H9 (cell line): ENCODE data around the gene LITAF. TPM values are rescaled to one million over a fixed set of nuclear protein-coding genes. Genes with fewer than 3 reads are reported as not detected.
A peak's percentile ranks its signal among the peaks of the same experiment; 100 is the strongest.

Experiments used
- DNase-seq: peaks from one replicate; pipeline ENCODE4 v3.0.0-alpha.2; 2017
- H2AFZ ChIP-seq: one replicate; pipeline ENCODE4 v1.6.1; 2013; ENCODE audit warnings: mild to moderate bottlenecking, low read length, control low read depth, moderate library complexity
- H2AK5ac ChIP-seq: 2 replicates; pipeline ENCODE4 v1.6.1; 2013; ENCODE audit warnings: low read length, control low read depth, mixed read lengths; ENCODE audit not compliant: insufficient read length
- H2BK120ac ChIP-seq: one replicate; pipeline ENCODE4 v1.6.1; 2013; ENCODE audit warnings: low read depth, mild to moderate bottlenecking, low read length, control low read depth, inconsistent platforms; ENCODE audit not compliant: poor library complexity, severe bottlenecking
- H2BK12ac ChIP-seq: 2 replicates; pipeline ENCODE4 v1.6.1; 2013; ENCODE audit warnings: low read length, control low read depth, mixed read lengths, low read depth; ENCODE audit not compliant: insufficient read length
- H2BK15ac ChIP-seq: 2 replicates; pipeline ENCODE4 v1.6.1; 2013; ENCODE audit warnings: low read depth, low read length, control low read depth
- H2BK20ac ChIP-seq: one replicate; pipeline ENCODE4 v1.6.1; 2013; ENCODE audit warnings: low read depth, mild to moderate bottlenecking, low read length, control low read depth, inconsistent platforms; ENCODE audit not compliant: poor library complexity, severe bottlenecking
- H2BK5ac ChIP-seq: 2 replicates; pipeline ENCODE4 v1.6.1; 2013; ENCODE audit warnings: low read length, control low read depth, mixed read lengths; ENCODE audit not compliant: insufficient read length
- H3K14ac ChIP-seq: 2 replicates; pipeline ENCODE4 v1.6.1; 2013; ENCODE audit warnings: low read length, control low read depth; ENCODE audit not compliant: insufficient read depth
- H3K18ac ChIP-seq: 2 replicates; pipeline ENCODE4 v1.6.1; 2013; ENCODE audit warnings: low read depth, mild to moderate bottlenecking, mixed read lengths, low read length, control low read depth; ENCODE audit not compliant: insufficient read length
- H3K23ac ChIP-seq: 2 replicates; pipeline ENCODE4 v1.6.1; 2013; ENCODE audit warnings: low read length, control low read depth, mixed read lengths, low read depth; ENCODE audit not compliant: insufficient read length
- H3K23me2 ChIP-seq: 2 replicates; pipeline ENCODE4 v1.6.1; 2013; ENCODE audit warnings: low read depth, mild to moderate bottlenecking, mixed read lengths, low read length, control low read depth; ENCODE audit not compliant: insufficient read length, poor library complexity, severe bottlenecking
- H3K27ac ChIP-seq: 2 replicates; pipeline ENCODE4 v1.5.1; 2013; ENCODE audit warnings: low read length, control low read depth, mixed read lengths, low read depth; ENCODE audit not compliant: insufficient read length
- H3K27me3 ChIP-seq: 2 replicates; pipeline ENCODE4 v1.6.1; 2013; ENCODE audit warnings: low read length, control low read depth, inconsistent platforms; ENCODE audit not compliant: insufficient read depth
- H3K4ac ChIP-seq: 2 replicates; pipeline ENCODE4 v1.6.1; 2013; ENCODE audit warnings: low read depth, mild to moderate bottlenecking, control low read depth, inconsistent platforms, low read length, moderate library complexity
- H3K4me1 ChIP-seq: 2 replicates; pipeline ENCODE4 v1.6.1; 2013; ENCODE audit warnings: low read length, control low read depth, inconsistent platforms; ENCODE audit not compliant: insufficient read depth
- H3K4me2 ChIP-seq: 2 replicates; pipeline ENCODE4 v1.6.1; 2013; ENCODE audit warnings: low read length, control low read depth, mixed read lengths; ENCODE audit not compliant: insufficient read length, insufficient read depth
- H3K56ac ChIP-seq: 2 replicates; pipeline ENCODE4 v1.6.1; 2013; ENCODE audit warnings: low read depth, mild to moderate bottlenecking, mixed read lengths, low read length, control low read depth; ENCODE audit not compliant: insufficient read length
- H3K79me1 ChIP-seq: 2 replicates; pipeline ENCODE4 v1.6.1; 2013; ENCODE audit warnings: low read depth, mild to moderate bottlenecking, moderate library complexity, low read length, control low read depth, inconsistent platforms; ENCODE audit not compliant: insufficient read depth, poor library complexity, severe bottlenecking
- H3K79me2 ChIP-seq: 2 replicates; pipeline ENCODE4 v1.6.1; 2013; ENCODE audit warnings: low read length, control low read depth, inconsistent platforms; ENCODE audit not compliant: insufficient read depth
- H3K9ac ChIP-seq: 2 replicates; pipeline ENCODE4 v1.6.1; 2013; ENCODE audit warnings: low read length, control low read depth, mixed read lengths; ENCODE audit not compliant: insufficient read length; ENCODE audit errors: extremely low read depth
- H3K9me3 ChIP-seq: one replicate; pipeline ENCODE4 v1.6.1; 2013; ENCODE audit warnings: low read depth, low read length, inconsistent platforms; ENCODE audit not compliant: control insufficient read depth
- H3T11ph ChIP-seq: one replicate; pipeline ENCODE4 v1.6.1; 2013; ENCODE audit warnings: mild to moderate bottlenecking, low read length, control low read depth, inconsistent platforms
- H4K20me1 ChIP-seq: one replicate; pipeline ENCODE4 v1.6.1; 2013; ENCODE audit not compliant: control insufficient read depth, insufficient read length, insufficient read depth
- H4K5ac ChIP-seq: 2 replicates; pipeline ENCODE4 v1.6.1; 2013; ENCODE audit warnings: low read depth, mild to moderate bottlenecking, mixed read lengths, low read length, control low read depth; ENCODE audit not compliant: insufficient read length
- H4K8ac ChIP-seq: replicated peaks from 2 replicates; pipeline ENCODE4 v1.6.1; 2013; ENCODE audit warnings: low read length, control low read depth, mixed read lengths, low read depth; ENCODE audit not compliant: insufficient read length
- H4K91ac ChIP-seq: 2 replicates; pipeline ENCODE4 v1.6.1; 2013; ENCODE audit warnings: low read depth, mild to moderate bottlenecking, moderate library complexity, mixed read lengths, low read length, control low read depth; ENCODE audit not compliant: insufficient read length
- H3K27ac Mint-ChIP-seq, 3 experiments: 2 replicates in 2 of 3; 3 replicates in 1 of 3; pipeline ENCODE4 v1.8.0; 2020 to 2021; ENCODE audit warnings: mixed read lengths in 3 of 3, mild to moderate bottlenecking in 1 of 3, moderate library complexity in 1 of 3
- H3K27me3 Mint-ChIP-seq: 2 replicates; pipeline ENCODE4 v1.8.0; 2021; ENCODE audit warnings: low read depth, mild to moderate bottlenecking, moderate library complexity, mixed read lengths
- H3K36me3 Mint-ChIP-seq, 3 experiments: 2 replicates in 2 of 3; 3 replicates in 1 of 3; pipeline ENCODE4 v1.8.0; 2020 to 2021; ENCODE audit warnings: low read depth in 3 of 3, mixed read lengths in 3 of 3; ENCODE audit not compliant: insufficient read depth in 1 of 3
- H3K4me1 Mint-ChIP-seq, 2 experiments: 2 replicates each; pipeline ENCODE4 v1.8.0; 2020; ENCODE audit warnings: mixed read lengths in 2 of 2
- H3K4me3 Mint-ChIP-seq, 2 experiments: 2 replicates in 1 of 2; 3 replicates in 1 of 2; pipeline ENCODE4 v1.8.0; 2020 to 2021; ENCODE audit warnings: mild to moderate bottlenecking in 2 of 2, mixed read lengths in 2 of 2, moderate library complexity in 1 of 2
- H3K9me3 Mint-ChIP-seq, 2 experiments: 2 replicates in 1 of 2; 3 replicates in 1 of 2; pipeline ENCODE4 v1.8.0; 2020; ENCODE audit warnings: mild to moderate bottlenecking in 2 of 2, mixed read lengths in 2 of 2, moderate library complexity in 1 of 2
- CTCF ChIP-seq: fragments of 200-600 bp; sonication (generic); conservative IDR thresholded peaks from 3 replicates; pipeline ENCODE4 v1.8.0; 2021; ENCODE audit warnings: antibody characterized with exemption, mild to moderate bottlenecking
- WGBS: extraction: QIAGEN DNeasy Blood & Tissue Kit; methylation state at CpG from one replicate; pipeline ENCODE4 v1.1.7; 2013; ENCODE audit warnings: missing lambda C conversion rate, low lambda C conversion rate, mixed read lengths; ENCODE audit not compliant: insufficient read length; ENCODE audit errors: extremely low coverage; 5-methylcytosine and 5-hydroxymethylcytosine counted together
- total RNA-seq: library from RNA; stranded (reverse); gene quantifications from 2 replicates; pipeline ENCODE4 v1.2.1, GENCODE V29; 2021

The LITAF gene
- total RNA-seq, 1 experiment from 2014 or later = 249 TPM

- Histone ChIP-seq H2BK20ac (no peak overlapping the region), H4K91ac (no peak overlapping the region), H3K56ac (no peak overlapping the region), H3K4ac (no peak overlapping the region), H3K18ac (no peak overlapping the region), H2BK5ac (no peak overlapping the region), H3K4me2 (peak overlapping the region; percentile 30), H3T11ph (no peak overlapping the region), H2AFZ (no peak overlapping the region), H3K27me3 (peaks cover 9% of the 10 kb centered on the region), H3K23ac (no peak overlapping the region), H3K79me2 (no peaks in the 10 kb centered on the region), H3K27ac (no peak overlapping the region), H4K8ac (no peak overlapping the region), H3K23me2 (peaks cover 4% of the 10 kb centered on the region), H2BK120ac (no peak overlapping the region), H3K9me3 (peaks cover 4% of the 10 kb centered on the region), H2AK5ac (no peak overlapping the region), H3K14ac (peak overlapping the region; percentile 81; the same call in 1 of the 2 replicates), H2BK15ac (no peak overlapping the region), H3K4me1 (peaks cover 15% of the 10 kb centered on the region), H3K79me1 (no peaks in the 10 kb centered on the region), H4K20me1 (no peaks in the 10 kb centered on the region), H4K5ac (no peak overlapping the region), H3K9ac (no peak overlapping the region), H2BK12ac (no peak overlapping the region)
- Mint-ChIP-seq H3K4me3 (peak overlapping the region; percentile 84 to 85), H3K27ac (peak overlapping the region in 1 of 3 experiments; percentile 89; a peak in 1 of 7 replicates), H3K4me1 (peaks cover 53 to 54% of the 10 kb centered on the region in 2 experiments), H3K27me3 (peaks cover 2% of the 10 kb centered on the region), H3K36me3 (peaks cover 0 to 4% (median 2%) of the 10 kb centered on the region in 3 experiments; a peak in 1 of 7 replicates), H3K9me3 (peaks cover 2 to 5% of the 10 kb centered on the region in 2 experiments; a peak in 3 of 5 replicates)
- no CpG with 5 or more reads among the region's 48 CpGs for WGBS
- TF ChIP-seq CTCF = no peak
- no peak for DNase-seq
Observed at GRCh38 chr16:11586378-11586855, 302 bp downstream of the LITAF start.
